A172 (cell line): Measurements from ENCODE around the gene ARHGAP22. TPM values are rescaled to one million over a fixed set of nuclear protein-coding genes. Genes with fewer than 3 reads are reported as not detected.

Source experiments
- DNase-seq: peaks from one replicate; pipeline ENCODE4 v3.0.0-alpha.2; 2015; ENCODE audit warnings: low spot score
- total RNA-seq: library from RNA; depleted of rRNA; stranded (reverse); fragments of >200 nt; shearing (Covaris generic); gene quantifications from 2 replicates; pipeline ENCODE4 v1.2.3, GENCODE V29; 2014; rRNA removed

ARHGAP22 gene
- total RNA-seq, 1 experiment from 2014 or later = 8.2 TPM

- no peak for DNase-seq
Observed at GRCh38 chr10:48398261-48398660, 206.6 kb downstream of the ARHGAP22 start.

Other genes starting within 250 kb of the ARHGAP22 start
- not detected in 2 replicates for gene WDFY4, start 79.8 kb upstream of the ARHGAP22 start, total RNA-seq